Panc1 (cell line): ENCODE results near the gene CD300LF. TPM values are rescaled to one million over a fixed set of nuclear protein-coding genes. Genes with fewer than 3 reads are reported as not detected.

Experiments used
- ATAC-seq: fragments of 200-7000 bp; cut with Tn5 transposase; 2 replicates; pipeline ENCODE4 v1.9.1; 2020; ENCODE audit warnings: mild to moderate bottlenecking, moderate library complexity
- BruUV-seq: library from RNA; stranded (reverse); fragments of 400-500 nt; replicated peaks from 2 replicates; lab custom pipeline; 2021; lab: Mats Ljungman, UMichigan
- CTCF ChIA-PET: fragments of 300-600 bp; sonication (Branson Sonifier 250); formaldehyde crosslinking; loops from one replicate; lab custom pipeline; 2022; ENCODE audit warnings: antibody characterized with exemption; lab: Charles Lee
- POLR2A ChIA-PET: fragments of 300-600 bp; sonication (Branson Sonifier 250); formaldehyde crosslinking; loops from one replicate; lab custom pipeline; 2022; ENCODE audit warnings: antibody characterized with exemption; lab: Charles Lee
- DNase-seq: peaks from one replicate; pipeline ENCODE4 v3.0.0-alpha.2; 2010; ENCODE audit warnings: low read depth, low spot score
- H3K27ac ChIP-seq: 2 replicates; pipeline ENCODE4 v1.5.1; 2011; ENCODE audit warnings: mild to moderate bottlenecking, low read length, inconsistent platforms
- H3K27me3 ChIP-seq: fragments of 200-500 bp; sonication (Bioruptor generic); 2 replicates; pipeline ENCODE4 v1.6.0; 2014; ENCODE audit warnings: low read length, inconsistent platforms; ENCODE audit not compliant: control insufficient read depth, insufficient read depth
- H3K36me3 ChIP-seq: fragments of 200-500 bp; sonication (Bioruptor generic); 2 replicates; pipeline ENCODE4 v1.5.1; 2014; ENCODE audit warnings: inconsistent platforms, mild to moderate bottlenecking, low read length, moderate library complexity; ENCODE audit not compliant: control insufficient read depth, insufficient read depth
- H3K4me1 ChIP-seq: 2 replicates; pipeline ENCODE4 v1.5.1; 2011; ENCODE audit warnings: inconsistent platforms, mild to moderate bottlenecking, low read length, moderate library complexity; ENCODE audit not compliant: control insufficient read depth, insufficient read depth
- H3K4me3 ChIP-seq, 2 experiments: 2 replicates each; pipeline ENCODE4 v1.5.1; 2011 to 2012; ENCODE audit warnings: low read depth in 2 of 2, low read length in 2 of 2, mild to moderate bottlenecking in 2 of 2, inconsistent platforms in 1 of 2, moderate library complexity in 1 of 2
- H3K9me3 ChIP-seq: fragments of 200-500 bp; sonication (Bioruptor generic); 2 replicates; pipeline ENCODE4 v1.5.1; 2014; ENCODE audit warnings: low read depth, mild to moderate bottlenecking, inconsistent platforms, low read length, moderate library complexity; ENCODE audit not compliant: control insufficient read depth, insufficient read depth
- POLR2AphosphoS5 ChIP-seq: IDR thresholded peaks from 2 replicates; pipeline ENCODE4 v1.6.1; 2012; ENCODE audit warnings: mild to moderate bottlenecking, low read depth, low read length, moderate library complexity
- SIN3A ChIP-seq: IDR thresholded peaks from 2 replicates; pipeline ENCODE4 v1.6.1; 2012; ENCODE audit warnings: low read depth, mild to moderate bottlenecking, low read length, moderate library complexity, borderline replicate concordance; ENCODE audit not compliant: insufficient read depth
- TCF7L2 ChIP-seq: IDR thresholded peaks from 2 replicates; pipeline ENCODE4 v1.6.1; 2011; ENCODE audit warnings: mild to moderate bottlenecking, low read depth, low read length, inconsistent platforms
- in situ Hi-C: cut with HindIII; loops from 2 replicates; pipeline ENCODE4 v1.10.0; 2016; ENCODE audit warnings: low sequenced_read_pairs, low pct_unique_long_range_greater_than_20kb
- intact Hi-C: fragments of 100-400 bp; cut with micrococcal nuclease; formaldehyde crosslinking; loops from one replicate; pipeline ENCODE4 v1.10.0; 2022; ENCODE audit not compliant: unreplicated experiment
- total RNA-seq: library from RNA; stranded (reverse); gene quantifications from one replicate; pipeline ENCODE4 v1.2.1, GENCODE V29; 2021; ENCODE audit not compliant: unreplicated experiment
- TF ChIP-seq, protein P1 (sequence below), 2 experiments: IDR thresholded peaks; 2 replicates each; pipeline ENCODE4 v1.6.1; 2011 to 2012; ENCODE audit warnings: low read depth in 2 of 2, control low read depth in 1 of 2, low read length in 1 of 2, mild to moderate bottlenecking in 1 of 2, moderate library complexity in 1 of 2; ENCODE audit not compliant: insufficient read depth in 1 of 2
- TF ChIP-seq, protein P2 (sequence below): fragments of 450-650 bp; IDR thresholded peaks from 2 replicates; pipeline ENCODE4 v1.5.1; 2017; ENCODE audit warnings: mild to moderate bottlenecking

Gene CD300LF
- total RNA-seq, 1 experiment from 2014 or later, result not detected

DNA sequence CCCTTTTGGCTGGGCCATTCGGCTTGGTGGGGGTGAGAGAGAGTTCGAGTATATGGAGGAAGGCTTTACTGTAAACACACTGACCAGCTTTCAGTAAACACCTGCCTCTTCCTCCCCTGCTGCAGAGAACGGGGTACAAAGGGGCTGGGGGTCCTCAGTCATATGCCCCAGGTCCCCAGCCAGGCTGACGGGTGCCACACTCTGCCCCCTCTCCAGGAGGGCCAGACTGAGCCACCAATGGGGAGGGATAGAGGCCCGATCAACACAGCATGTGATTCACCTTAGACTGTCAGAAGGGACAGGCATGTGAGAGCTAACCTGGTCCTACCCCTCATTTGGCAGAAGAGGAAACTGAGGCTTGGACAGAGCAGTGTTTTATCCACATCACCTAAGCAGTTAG lies 48.7 kb upstream of the CD300LF start:
- in situ Hi-C loops, result no loop called here
- no peak overlapping the region for H3K4me3 ChIP-seq
- BruUV-seq, result no TSS peak
- H3K27ac ChIP-seq, result no peak overlapping the region
- H3K4me1 ChIP-seq, result peaks cover 46% of the 10 kb centered on the region
- no peak for DNase-seq
- no peak for TF ChIP-seq SIN3A
- no peak for TF ChIP-seq TCF7L2
- no peak for TF ChIP-seq POLR2AphosphoS5
- TF ChIP-seq, protein P1, sequence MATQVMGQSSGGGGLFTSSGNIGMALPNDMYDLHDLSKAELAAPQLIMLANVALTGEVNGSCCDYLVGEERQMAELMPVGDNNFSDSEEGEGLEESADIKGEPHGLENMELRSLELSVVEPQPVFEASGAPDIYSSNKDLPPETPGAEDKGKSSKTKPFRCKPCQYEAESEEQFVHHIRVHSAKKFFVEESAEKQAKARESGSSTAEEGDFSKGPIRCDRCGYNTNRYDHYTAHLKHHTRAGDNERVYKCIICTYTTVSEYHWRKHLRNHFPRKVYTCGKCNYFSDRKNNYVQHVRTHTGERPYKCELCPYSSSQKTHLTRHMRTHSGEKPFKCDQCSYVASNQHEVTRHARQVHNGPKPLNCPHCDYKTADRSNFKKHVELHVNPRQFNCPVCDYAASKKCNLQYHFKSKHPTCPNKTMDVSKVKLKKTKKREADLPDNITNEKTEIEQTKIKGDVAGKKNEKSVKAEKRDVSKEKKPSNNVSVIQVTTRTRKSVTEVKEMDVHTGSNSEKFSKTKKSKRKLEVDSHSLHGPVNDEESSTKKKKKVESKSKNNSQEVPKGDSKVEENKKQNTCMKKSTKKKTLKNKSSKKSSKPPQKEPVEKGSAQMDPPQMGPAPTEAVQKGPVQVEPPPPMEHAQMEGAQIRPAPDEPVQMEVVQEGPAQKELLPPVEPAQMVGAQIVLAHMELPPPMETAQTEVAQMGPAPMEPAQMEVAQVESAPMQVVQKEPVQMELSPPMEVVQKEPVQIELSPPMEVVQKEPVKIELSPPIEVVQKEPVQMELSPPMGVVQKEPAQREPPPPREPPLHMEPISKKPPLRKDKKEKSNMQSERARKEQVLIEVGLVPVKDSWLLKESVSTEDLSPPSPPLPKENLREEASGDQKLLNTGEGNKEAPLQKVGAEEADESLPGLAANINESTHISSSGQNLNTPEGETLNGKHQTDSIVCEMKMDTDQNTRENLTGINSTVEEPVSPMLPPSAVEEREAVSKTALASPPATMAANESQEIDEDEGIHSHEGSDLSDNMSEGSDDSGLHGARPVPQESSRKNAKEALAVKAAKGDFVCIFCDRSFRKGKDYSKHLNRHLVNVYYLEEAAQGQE (IDR thresholded peaks at IDR 0.05; ENCODE audit: insufficient read depth in 1 of 2, low read depth in 2 of 2, low read length in 1 of 2), result no peak
- TF ChIP-seq, protein P2, sequence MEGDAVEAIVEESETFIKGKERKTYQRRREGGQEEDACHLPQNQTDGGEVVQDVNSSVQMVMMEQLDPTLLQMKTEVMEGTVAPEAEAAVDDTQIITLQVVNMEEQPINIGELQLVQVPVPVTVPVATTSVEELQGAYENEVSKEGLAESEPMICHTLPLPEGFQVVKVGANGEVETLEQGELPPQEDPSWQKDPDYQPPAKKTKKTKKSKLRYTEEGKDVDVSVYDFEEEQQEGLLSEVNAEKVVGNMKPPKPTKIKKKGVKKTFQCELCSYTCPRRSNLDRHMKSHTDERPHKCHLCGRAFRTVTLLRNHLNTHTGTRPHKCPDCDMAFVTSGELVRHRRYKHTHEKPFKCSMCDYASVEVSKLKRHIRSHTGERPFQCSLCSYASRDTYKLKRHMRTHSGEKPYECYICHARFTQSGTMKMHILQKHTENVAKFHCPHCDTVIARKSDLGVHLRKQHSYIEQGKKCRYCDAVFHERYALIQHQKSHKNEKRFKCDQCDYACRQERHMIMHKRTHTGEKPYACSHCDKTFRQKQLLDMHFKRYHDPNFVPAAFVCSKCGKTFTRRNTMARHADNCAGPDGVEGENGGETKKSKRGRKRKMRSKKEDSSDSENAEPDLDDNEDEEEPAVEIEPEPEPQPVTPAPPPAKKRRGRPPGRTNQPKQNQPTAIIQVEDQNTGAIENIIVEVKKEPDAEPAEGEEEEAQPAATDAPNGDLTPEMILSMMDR, result no peak
- ChIA-PET CTCF (no interaction called here), POLR2A (no interaction called here)
- intact Hi-C loops, result no loop called here
- no peaks in the 10 kb centered on the region for H3K27me3 ChIP-seq
- H3K9me3 ChIP-seq, result no peaks in the 10 kb centered on the region
- H3K36me3 ChIP-seq, result no peaks in the 10 kb centered on the region
- no peak for ATAC-seq

DNA sequence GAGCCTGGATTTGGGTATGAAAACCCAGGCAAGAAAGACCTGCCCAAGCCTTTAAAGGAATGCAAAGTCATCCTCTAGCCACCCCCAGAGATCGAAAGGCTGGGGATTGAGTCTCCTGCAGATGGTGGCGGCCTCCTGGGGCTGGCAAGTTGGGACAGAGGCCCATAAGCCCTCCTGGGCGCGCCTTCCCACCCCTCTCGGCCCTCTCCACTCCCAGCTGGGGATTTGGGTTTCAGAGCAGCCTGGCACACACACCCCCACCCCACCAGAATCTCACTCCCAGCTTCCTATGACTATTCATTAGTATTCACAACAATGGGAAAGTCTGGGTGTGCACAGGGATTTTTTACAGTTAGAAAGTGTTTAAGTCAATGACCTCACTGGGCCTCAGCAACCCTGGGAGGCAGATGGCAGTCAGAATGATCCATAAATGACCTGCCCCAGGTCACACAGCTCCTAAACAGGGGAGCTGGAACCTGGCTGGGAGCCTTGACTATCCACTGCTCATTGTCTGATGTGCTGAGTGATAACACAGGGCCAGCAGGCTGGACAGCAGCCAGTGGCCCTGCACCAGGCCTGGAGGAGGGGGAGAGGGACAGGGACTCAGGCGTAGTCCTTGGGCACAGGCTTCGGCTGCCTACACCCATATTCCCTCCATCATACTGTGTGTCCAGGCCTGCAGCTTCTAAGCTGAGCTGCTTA lies 47.8 kb upstream of the CD300LF start:
- in situ Hi-C loops (no loop called here), intact Hi-C loops (no loop called here)
- Histone ChIP-seq H3K9me3 (no peaks in the 10 kb centered on the region), H3K27me3 (no peaks in the 10 kb centered on the region), H3K4me1 (peaks cover 46% of the 10 kb centered on the region), H3K4me3 (no peak overlapping the region), H3K36me3 (no peaks in the 10 kb centered on the region), H3K27ac (peak overlapping the region; percentile 30)
- TF ChIP-seq TCF7L2 (no peak), POLR2AphosphoS5 (no peak), SIN3A (no peak)
- TF ChIP-seq, protein P2, result no peak
- TF ChIP-seq, protein P1 (IDR thresholded peaks at IDR 0.05; ENCODE audit: insufficient read depth in 1 of 2, low read depth in 2 of 2, low read length in 1 of 2), result no peak
- ATAC-seq, result peak; percentile 6; the same call in 1 of the 2 replicates
- no peak for DNase-seq
- POLR2A ChIA-PET, result interaction anchor here (0.6 kb wide), 1 partner anchor 11 kb away, joined by 3 read pairs; no protein-coding TSS in a partner anchor
- BruUV-seq, result no TSS peak
- CTCF ChIA-PET, result interaction anchor here (0.6 to 1.0 kb wide), 2 partner anchors 16 to 145 kb away, joined by 4 read pairs; no protein-coding TSS in a partner anchor
